ENCODE results near the gene CACNA2D3. TPM values are rescaled to one million over a fixed set of nuclear protein-coding genes. Genes with fewer than 3 reads are reported as not detected.
A peak's percentile ranks its signal among the peaks of the same experiment; 100 is the strongest.

Gene CACNA2D3
- total and polyA plus RNA-seq, 12 donors: 0.26 to 13.7 (median 2.8) TPM; not detected in 1

DNA sequence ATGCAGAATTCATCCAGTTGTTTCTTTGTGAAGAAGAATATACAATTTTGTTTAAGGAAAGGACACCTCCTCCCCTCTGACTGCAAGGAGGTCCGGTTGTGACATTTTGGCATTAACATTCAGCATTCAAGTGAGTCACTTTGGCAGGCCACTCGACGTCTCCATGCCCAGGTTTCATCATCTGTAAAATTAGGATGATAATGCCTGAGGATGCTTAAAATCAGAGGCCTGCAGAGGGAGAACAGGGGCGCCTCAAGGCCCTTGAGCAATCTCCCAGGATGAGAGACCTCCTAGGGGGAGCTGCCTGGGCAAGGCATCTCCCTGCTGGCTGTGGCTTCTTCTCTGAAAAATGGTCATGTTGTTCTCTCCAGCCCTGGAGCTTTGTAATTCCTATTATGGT lies 236.0 kb downstream of the CACNA2D3 start:
- no peak overlapping the region for H3K4me3 ChIP-seq
- H3K27me3 ChIP-seq: no peaks in the 10 kb centered on the region
- no peaks in the 10 kb centered on the region for H3K36me3 ChIP-seq (replicated peaks in 1 of 2)
- intact Hi-C loops (cut with DNase I): no loop called here
- no peak for TF ChIP-seq POLR2A (IDR thresholded peaks at IDR 0.05)
- TF ChIP-seq, protein P1, sequence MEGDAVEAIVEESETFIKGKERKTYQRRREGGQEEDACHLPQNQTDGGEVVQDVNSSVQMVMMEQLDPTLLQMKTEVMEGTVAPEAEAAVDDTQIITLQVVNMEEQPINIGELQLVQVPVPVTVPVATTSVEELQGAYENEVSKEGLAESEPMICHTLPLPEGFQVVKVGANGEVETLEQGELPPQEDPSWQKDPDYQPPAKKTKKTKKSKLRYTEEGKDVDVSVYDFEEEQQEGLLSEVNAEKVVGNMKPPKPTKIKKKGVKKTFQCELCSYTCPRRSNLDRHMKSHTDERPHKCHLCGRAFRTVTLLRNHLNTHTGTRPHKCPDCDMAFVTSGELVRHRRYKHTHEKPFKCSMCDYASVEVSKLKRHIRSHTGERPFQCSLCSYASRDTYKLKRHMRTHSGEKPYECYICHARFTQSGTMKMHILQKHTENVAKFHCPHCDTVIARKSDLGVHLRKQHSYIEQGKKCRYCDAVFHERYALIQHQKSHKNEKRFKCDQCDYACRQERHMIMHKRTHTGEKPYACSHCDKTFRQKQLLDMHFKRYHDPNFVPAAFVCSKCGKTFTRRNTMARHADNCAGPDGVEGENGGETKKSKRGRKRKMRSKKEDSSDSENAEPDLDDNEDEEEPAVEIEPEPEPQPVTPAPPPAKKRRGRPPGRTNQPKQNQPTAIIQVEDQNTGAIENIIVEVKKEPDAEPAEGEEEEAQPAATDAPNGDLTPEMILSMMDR (IDR thresholded peaks at IDR 0.05): no peak
- no peak overlapping the region for H3K27ac ChIP-seq
- DNase-seq: no peak
- H3K9me3 ChIP-seq (replicated peaks in 1 of 3): no peaks in the 10 kb centered on the region
- WGBS, 4 donors: 40 to 53% (median 51%) methylated on average over 4 of the region's 4 CpGs
- no peaks in the 10 kb centered on the region for H3K4me1 ChIP-seq (replicated peaks in 1 of 2)

DNA sequence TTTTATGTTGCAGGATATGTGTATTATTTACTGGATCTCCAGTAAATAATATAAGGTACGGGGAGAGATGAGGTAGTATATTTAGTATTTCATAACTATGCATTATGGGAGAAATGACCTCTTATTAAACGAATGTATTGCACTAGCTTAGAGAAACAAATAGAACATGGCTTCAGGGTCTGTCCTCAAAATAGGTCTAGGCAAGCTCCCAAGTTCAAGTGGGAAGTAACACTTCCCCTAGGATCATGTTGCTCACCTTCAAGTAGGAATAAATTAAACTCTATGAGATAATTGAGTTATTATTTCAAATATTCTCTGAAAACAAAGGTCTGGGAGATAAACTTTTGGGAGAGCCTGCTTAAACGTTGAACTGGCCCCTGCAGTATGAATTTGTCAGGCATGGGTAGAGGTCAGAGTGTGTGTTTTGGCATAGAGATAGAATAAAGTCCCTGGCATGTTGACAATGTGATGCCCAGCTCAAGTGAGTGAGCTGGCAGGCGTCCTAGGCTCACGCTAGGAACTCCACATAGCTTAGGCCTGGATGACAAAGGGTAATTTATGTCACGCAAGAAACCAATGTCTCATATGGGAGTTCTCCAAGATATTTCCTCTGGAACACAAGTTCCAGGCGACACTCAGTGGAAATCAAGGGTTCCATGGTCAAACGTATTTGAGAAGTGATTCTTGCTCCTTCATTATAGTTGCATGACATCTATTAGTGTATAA lies 236.8 kb downstream of the CACNA2D3 start:
- Histone ChIP-seq H3K9me3 (replicated peaks in 1 of 3) (no peaks in the 10 kb centered on the region), H3K36me3 (replicated peaks in 1 of 2) (no peaks in the 10 kb centered on the region), H3K4me3 (no peak overlapping the region), H3K27ac (no peak overlapping the region), H3K4me1 (replicated peaks in 1 of 2) (no peaks in the 10 kb centered on the region), H3K27me3 (no peaks in the 10 kb centered on the region)
- WGBS, 4 donors: 66 to 76% (median 70%) methylated on average over 8 of the region's 8 CpGs
- intact Hi-C loops (cut with DNase I): no loop called here
- peak in 1 of 7 donors; percentile 2 for DNase-seq
- TF ChIP-seq, protein P1 (IDR thresholded peaks at IDR 0.05): no peak
- TF ChIP-seq POLR2A (IDR thresholded peaks at IDR 0.05): no peak

DNA sequence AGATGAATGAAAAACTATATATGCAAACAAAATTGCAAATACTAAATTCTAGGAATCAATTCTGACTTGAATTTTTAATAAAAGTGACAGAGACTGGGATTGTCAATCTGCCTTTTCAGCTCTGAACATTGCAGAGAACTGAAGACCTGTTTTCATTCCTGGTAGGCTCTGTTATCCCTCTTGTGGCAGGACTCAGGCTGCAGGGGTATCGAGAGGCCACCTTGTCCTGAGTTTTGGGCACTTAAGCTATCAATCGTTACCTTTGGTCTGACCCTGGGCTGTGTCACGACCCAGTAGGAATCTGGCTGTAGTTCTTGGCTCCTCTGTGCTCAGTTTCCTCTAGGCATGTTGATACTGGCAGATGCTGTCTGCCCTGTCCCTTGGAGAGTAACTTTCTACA lies 238.0 kb downstream of the CACNA2D3 start:
- no peak for TF ChIP-seq POLR2A (IDR thresholded peaks at IDR 0.05)
- TF ChIP-seq, protein P1 (IDR thresholded peaks at IDR 0.05): no peak
- Histone ChIP-seq H3K27me3 (peaks cover 7% of the 10 kb centered on the region), H3K27ac (no peak overlapping the region), H3K36me3 (replicated peaks in 1 of 2) (no peaks in the 10 kb centered on the region), H3K4me3 (no peak overlapping the region), H3K4me1 (replicated peaks in 1 of 2) (no peaks in the 10 kb centered on the region), H3K9me3 (replicated peaks in 1 of 3) (no peaks in the 10 kb centered on the region)
- DNase-seq: no peak
- 48 to 58% (median 54%) methylated on average over 3 of the region's 3 CpGs for WGBS, 4 donors
- intact Hi-C loops (cut with DNase I): no loop called here

DNA sequence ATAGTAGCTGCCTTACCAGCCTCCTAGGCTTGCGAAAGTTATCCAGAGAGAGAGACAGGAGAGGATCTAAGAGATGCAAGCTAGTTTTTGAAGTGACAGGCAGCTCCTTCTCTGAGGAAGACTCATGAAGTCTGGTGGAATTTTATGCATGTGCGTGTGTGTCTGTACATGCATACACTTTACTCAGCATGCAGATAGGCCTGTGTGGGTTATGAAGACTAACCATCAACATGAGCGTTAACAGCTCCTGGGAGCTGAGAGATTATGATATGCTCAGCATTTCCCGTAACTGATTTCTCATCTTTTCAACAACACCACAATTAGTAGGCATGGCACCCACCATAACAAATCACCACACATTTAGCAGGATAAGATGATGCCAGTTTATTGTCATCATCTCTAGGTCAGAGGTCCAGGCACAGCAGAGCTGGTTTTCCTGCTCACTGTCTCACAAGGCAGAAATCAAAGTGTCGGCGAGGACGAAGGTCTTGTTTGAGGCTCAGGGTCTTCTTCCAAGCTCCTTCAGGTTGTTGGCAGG lies 239.5 kb downstream of the CACNA2D3 start:
- H3K27ac ChIP-seq: no peak overlapping the region
- H3K27me3 ChIP-seq: peaks cover 12% of the 10 kb centered on the region
- H3K36me3 ChIP-seq (replicated peaks in 1 of 2): no peaks in the 10 kb centered on the region
- 86 to 91% (median 90%) methylated on average over 7 of the region's 7 CpGs for WGBS, 4 donors
- no peaks in the 10 kb centered on the region for H3K4me1 ChIP-seq (replicated peaks in 1 of 2)
- TF ChIP-seq, protein P1 (IDR thresholded peaks at IDR 0.05): no peak
- TF ChIP-seq POLR2A (IDR thresholded peaks at IDR 0.05): no peak
- DNase-seq: no peak
- no peaks in the 10 kb centered on the region for H3K9me3 ChIP-seq (replicated peaks in 1 of 3)
- no peak overlapping the region for H3K4me3 ChIP-seq
- intact Hi-C loops (cut with DNase I): no loop called here
